Vagina (tissue), 2 donors: ENCODE measurements around the gene LHX4.

ENCODE experiments used
- CTCF ChIP-seq, 3 experiments: fragments of 450-650 bp in 2 of 3; fragments of 200-600 bp in 1 of 3; sonication (generic) in 1 of 3; IDR thresholded peaks; one replicate each; pipeline ENCODE4 v1.5.1; 2017 to 2019; ENCODE audit warnings: antibody characterized with exemption in 3 of 3, mild to moderate bottlenecking in 2 of 3, moderate library complexity in 2 of 3
- POLR2A ChIP-seq, 2 donors: fragments of 450-650 bp; IDR thresholded peaks; one replicate each; pipeline ENCODE4 v1.6.1; 2017; ENCODE audit warnings: antibody characterized with exemption in 2 of 2, mild to moderate bottlenecking in 2 of 2, moderate library complexity in 2 of 2
- POLR2AphosphoS5 ChIP-seq, 2 donors: sonication (generic); formaldehyde crosslinking; IDR thresholded peaks; one replicate each; pipeline ENCODE4 v1.9.0; 2017; ENCODE audit warnings: antibody characterized with exemption in 2 of 2, mild to moderate bottlenecking in 2 of 2, low read depth in 1 of 2; ENCODE audit not compliant: insufficient read depth in 1 of 2

GRCh38 chr1:180265201-180265600 is 35.1 kb downstream of the LHX4 start:
- TF ChIP-seq CTCF (IDR thresholded peaks at IDR 0.05) = no peak
- TF ChIP-seq POLR2AphosphoS5 (IDR thresholded peaks at IDR 0.05; ENCODE audit: insufficient read depth in 1 of 2, low read depth in 1 of 2) = no peak
- TF ChIP-seq POLR2A (IDR thresholded peaks at IDR 0.05) = no peak
